GM12878 (cell line): ENCODE data around the gene MORN4. TPM values are rescaled to one million over a fixed set of nuclear protein-coding genes. Genes with fewer than 3 reads are reported as not detected.

Experiments used
- ATAC-seq: fragments of 200-7000 bp; cut with Tn5 transposase; 3 replicates; pipeline ENCODE4 v1.9.1; 2020; ENCODE audit warnings: mild to moderate bottlenecking, moderate library complexity
- BruUV-seq: library from RNA; stranded (reverse); fragments of 400-500 nt; replicated peaks from 2 replicates; lab custom pipeline; 2021; lab: Mats Ljungman, UMichigan
- CTCF ChIA-PET: fragments of 300-600 bp; sonication (Branson Sonifier 250); formaldehyde crosslinking; extraction: SDS; loops from one replicate; lab custom pipeline; 2021; ENCODE audit warnings: inconsistent platforms; lab: Yijun Ruan, JAX
- POLR2A ChIA-PET: fragments of 350-600 bp; formaldehyde crosslinking; extraction: SDS; loops from one replicate; lab custom pipeline; 2021; ENCODE audit warnings: inconsistent platforms; lab: Charles Lee
- RAD21 ChIA-PET: fragments of 300-600 bp; sonication (Branson Sonifier 250); formaldehyde crosslinking; loops from one replicate; lab custom pipeline; 2023; ENCODE audit warnings: antibody characterized with exemption; ENCODE audit not compliant: unreplicated experiment; lab: Charles Lee
- SMC1A ChIA-PET: fragments of 300-600 bp; sonication (Branson Sonifier 250); formaldehyde crosslinking; loops from one replicate; lab custom pipeline; 2023; ENCODE audit not compliant: unreplicated experiment, uncharacterized antibody; lab: Charles Lee
- DNase-seq: peaks from one replicate; pipeline ENCODE4 v3.0.0-alpha.2; 2011; ENCODE audit warnings: low read depth, low spot score
- FAIRE-seq: peaks from 3 replicates; lab custom pipeline; 2011; peaks lifted over from hg19 to GRCh38; lab: Jason Lieb, UNC
- H2AFZ ChIP-seq: 2 replicates; pipeline ENCODE4 v1.6.0; 2011; ENCODE audit warnings: low read depth, low read length, control low read depth; ENCODE audit not compliant: control insufficient read depth
- H3K27ac ChIP-seq: 2 replicates; pipeline ENCODE4 v1.5.1; 2011; ENCODE audit warnings: control low read depth; ENCODE audit not compliant: control insufficient read depth, insufficient read depth
- H3K27me3 ChIP-seq, 2 experiments: replicated peaks in 1 of 2; 2 replicates each; pipeline versions ENCODE4 v1.6.0 to v1.6.1; 2011; ENCODE audit warnings: low read length in 1 of 2; ENCODE audit not compliant: control insufficient read depth in 2 of 2, insufficient read depth in 2 of 2
- H3K36me3 ChIP-seq, 2 experiments: 2 replicates each; pipeline ENCODE4 v1.5.1; 2011; ENCODE audit warnings: low read length in 1 of 2; ENCODE audit not compliant: control insufficient read depth in 2 of 2, insufficient read depth in 2 of 2
- H3K4me1 ChIP-seq: 2 replicates; pipeline ENCODE4 v1.6.1; 2011; ENCODE audit warnings: mild to moderate bottlenecking, low read length, moderate library complexity, mixed read lengths; ENCODE audit not compliant: control insufficient read depth, insufficient read depth
- H3K4me2 ChIP-seq: 2 replicates; pipeline ENCODE4 v1.6.0; 2011; ENCODE audit warnings: control low read depth; ENCODE audit not compliant: control insufficient read depth, insufficient read depth
- H3K4me3 ChIP-seq: fragments of 200-600 bp; sonication (generic); 2 replicates; pipeline ENCODE4 v1.5.1; 2016
- H3K79me2 ChIP-seq: 2 replicates; pipeline ENCODE4 v1.6.0; 2011; ENCODE audit warnings: low read length; ENCODE audit not compliant: control insufficient read depth, insufficient read depth
- H3K9ac ChIP-seq: 2 replicates; pipeline ENCODE4 v1.8.0; 2011; ENCODE audit warnings: low read length, control low read depth, mixed read lengths; ENCODE audit not compliant: control insufficient read depth, insufficient read depth
- H3K9me3 ChIP-seq: replicated peaks from 3 replicates; pipeline ENCODE4 v1.5.1; 2011; ENCODE audit warnings: mild to moderate bottlenecking, low read length; ENCODE audit not compliant: control insufficient read depth, insufficient read depth
- H4K20me1 ChIP-seq: 2 replicates; pipeline ENCODE4 v1.6.0; 2011; ENCODE audit not compliant: control insufficient read depth, insufficient read depth
- EED ChIP-seq: sonication (generic); IDR thresholded peaks from 2 replicates; pipeline ENCODE4 v1.6.1; 2016; ENCODE audit warnings: antibody characterized with exemption, low read depth
- JUNB ChIP-seq: IDR thresholded peaks from 2 replicates; pipeline ENCODE4 v1.6.1; 2016; ENCODE audit warnings: antibody characterized with exemption, mild to moderate bottlenecking
- MEF2A ChIP-seq: IDR thresholded peaks from 2 replicates; pipeline ENCODE4 v1.6.1; 2011; ENCODE audit warnings: low read depth, mild to moderate bottlenecking, low read length, moderate library complexity; ENCODE audit not compliant: insufficient read depth
- NFIC ChIP-seq: IDR thresholded peaks from 2 replicates; pipeline ENCODE4 v1.6.1; 2012; ENCODE audit warnings: low read depth, mild to moderate bottlenecking, inconsistent platforms, low read length, moderate library complexity
- PKNOX1 ChIP-seq: fragments of 450-650 bp; IDR thresholded peaks from 2 replicates; pipeline ENCODE4 v1.6.1; 2016; ENCODE audit warnings: mild to moderate bottlenecking
- RUNX3 ChIP-seq: IDR thresholded peaks from 2 replicates; pipeline ENCODE4 v1.6.1; 2012; ENCODE audit warnings: low read length, inconsistent platforms
- SUPT20H ChIP-seq: IDR thresholded peaks from 2 replicates; pipeline ENCODE4 v1.6.1; 2011; ENCODE audit warnings: low read depth, mild to moderate bottlenecking, low read length, moderate library complexity, borderline replicate concordance; ENCODE audit not compliant: control insufficient read depth
- WGBS: methylation state at CpG from one replicate; pipeline ENCODE4 v1.1.6; 2016; ENCODE audit warnings: low lambda C conversion rate; ENCODE audit not compliant: insufficient replicate concordance, insufficient coverage; ENCODE audit errors: missing lambda C conversion rate; 5-methylcytosine and 5-hydroxymethylcytosine counted together
- in situ Hi-C: fragments of 300-500 bp; cut with MboI; formaldehyde crosslinking; loops from 9 replicates; pipeline ENCODE4 v1.14.3; 2018; ENCODE audit warnings: mixed read lengths
- intact Hi-C: fragments of 100-400 bp; cut with micrococcal nuclease; formaldehyde crosslinking; loops from one replicate; pipeline ENCODE4 v1.14.2; 2022; ENCODE audit not compliant: unreplicated experiment
- polyA plus RNA-seq, 11 experiments: library from polyadenylated mRNA; depleted of rRNA in 4 of 11; unstranded in 6 of 11; stranded (reverse) in 5 of 11; fragments of >200 nt; fragmentation: Nextera tagmentation in 4 of 11; fragmentation: Illumina TruSeq in 1 of 11; extraction: Ambion mirVana in 4 of 11; extraction: Trizol in 1 of 11; gene quantifications; 1 replicate in 1 of 11; 2 replicates in 10 of 11; pipeline versions ENCODE4 v1.2.1 to v1.2.3, GENCODE V29; 2011 to 2016; ENCODE audit warnings: inconsistent platforms in 2 of 11, missing spikeins in 2 of 11, low read depth in 1 of 11
- total RNA-seq, 4 experiments: library from RNA; depleted of rRNA in 3 of 4; stranded (reverse); fragments of >200 nt in 3 of 4; fragmentation: Illumina TruSeq in 1 of 4; extraction: Trizol in 1 of 4; gene quantifications; 2 replicates each; pipeline versions ENCODE4 v1.2.1 to v1.2.3, GENCODE V29; 2013 to 2021

The MORN4 gene
- total and polyA plus RNA-seq, 10 of the 15 experiments (the other 5 are each of a cell fraction or from before 2014, with no cell fraction given) = 1.3 to 5.5 (median 2.6) TPM

- intact Hi-C loops = no loop called here
- no peak overlapping the region for H3K4me2 ChIP-seq
- in situ Hi-C loops = no loop called here
- H3K4me3 ChIP-seq = no peak overlapping the region
- no peaks in the 10 kb centered on the region; the same call in 2 of the 3 replicates for H3K9me3 ChIP-seq
- WGBS = 19% methylated on average over 2 of the region's 2 CpGs
- ChIA-PET SMC1A (interaction anchor here (0.7 kb wide), 1 partner anchor 100 kb away, joined by 3 read pairs; no protein-coding TSS in a partner anchor), POLR2A (no interaction called here), RAD21 (no interaction called here), CTCF (no interaction called here)
- BruUV-seq = no TSS peak
- DNase-seq (no peak), FAIRE-seq (no peak), ATAC-seq (peak; percentile 67)
- no peaks in the 10 kb centered on the region for H3K4me1 ChIP-seq
- no peak overlapping the region for H3K27ac ChIP-seq
- no peaks in the 10 kb centered on the region for H3K79me2 ChIP-seq
- H3K9ac ChIP-seq = no peak overlapping the region
- H2AFZ ChIP-seq = no peak overlapping the region
- no peaks in the 10 kb centered on the region for H3K36me3 ChIP-seq
- H4K20me1 ChIP-seq = no peaks in the 10 kb centered on the region
- H3K27me3 ChIP-seq = no peaks in the 10 kb centered on the region
- TF ChIP-seq SUPT20H = no peak
- TF ChIP-seq JUNB = peak; percentile 81
- TF ChIP-seq EED = peak; percentile 37; the same call in 1 of the 2 replicates
- peak; percentile 41; the same call in 1 of the 2 replicates for TF ChIP-seq NFIC
- TF ChIP-seq RUNX3 = peak; percentile 5; the same call in 1 of the 2 replicates
- no peak for TF ChIP-seq MEF2A
- TF ChIP-seq, all 136 proteins: peak for 4
Observed at GRCh38 chr10:97566336-97566996, 66.8 kb downstream of the MORN4 start.

GRCh38 chr10:97564776-97565175 is 68.5 kb downstream of the MORN4 start:
- Histone ChIP-seq H3K27me3 (no peaks in the 10 kb centered on the region), H3K36me3 (no peaks in the 10 kb centered on the region), H3K9ac (no peak overlapping the region), H3K4me1 (peaks cover 5% of the 10 kb centered on the region), H2AFZ (no peak overlapping the region), H3K27ac (no peak overlapping the region), H3K79me2 (no peaks in the 10 kb centered on the region), H3K4me2 (no peak overlapping the region), H4K20me1 (no peaks in the 10 kb centered on the region), H3K4me3 (no peak overlapping the region), H3K9me3 (no peaks in the 10 kb centered on the region; the same call in 2 of the 3 replicates)
- FAIRE-seq (no peak), DNase-seq (no peak), ATAC-seq (no peak)
- no peak for TF ChIP-seq SUPT20H
- TF ChIP-seq PKNOX1 = peak; percentile 57; the same call in 1 of the 2 replicates
- RAD21 ChIA-PET = interaction anchor here (0.8 kb wide), 1 partner anchor 10 kb away, joined by 3 read pairs; no protein-coding TSS in a partner anchor
- intact Hi-C loops = no loop called here
- no TSS peak for BruUV-seq
- POLR2A ChIA-PET = interaction anchor here (1.6 kb wide), 1 partner anchor 19 kb away, joined by 3 read pairs; the partner anchor contains the start of gene HOGA1
- in situ Hi-C loops = no loop called here
- CTCF ChIA-PET = interaction anchor here (1.4 kb wide), 2 partner anchors 11 to 30 kb away, joined by 3 to 4 read pairs; no protein-coding TSS in a partner anchor
- 90% methylated on average over 4 of the region's 4 CpGs for WGBS
- SMC1A ChIA-PET = no interaction called here
